ENCODE data around the gene RNF148. TPM values are rescaled to one million over a fixed set of nuclear protein-coding genes. Genes with fewer than 3 reads are reported as not detected.
A peak's percentile ranks its signal among the peaks of the same experiment; 100 is the strongest.
"Not testable (repeated sequence)": the region's sequence is repeated elsewhere in the genome, so short reads cannot be mapped to it uniquely, and the experiment has no call there.

RNF148 gene
- total RNA-seq, 1 donor from 2014 or later = 0.39 TPM

GRCh38 chr7:122682815-122683550 lies 19.7 kb downstream of the RNF148 start:
- Mint-ChIP-seq H3K9me3 (peaks cover 6% of the 10 kb centered on the region), H3K27me3 (no peaks in the 10 kb centered on the region), H3K36me3 (no peaks in the 10 kb centered on the region), H3K27ac (no peak overlapping the region), H3K4me3 (no peak overlapping the region), H3K4me1 (ENCODE audit: unreplicated experiment) (peaks cover 11% of the 10 kb centered on the region)
- TF ChIP-seq CTCF (conservative IDR thresholded peaks at IDR 0.05) = no peak
- no peak for DNase-seq (ENCODE audit: extremely low spot score, unreplicated experiment)

GRCh38 chr7:122681186-122681585 lies 21.5 kb downstream of the RNF148 start:
- DNase-seq (ENCODE audit: extremely low spot score, unreplicated experiment); H3K4me3 Mint-ChIP-seq; H3K36me3 Mint-ChIP-seq; H3K27me3 Mint-ChIP-seq; H3K9me3 Mint-ChIP-seq; H3K27ac Mint-ChIP-seq: not testable (repeated sequence)
- H3K4me1 Mint-ChIP-seq (ENCODE audit: unreplicated experiment) = peaks cover 11% of the 10 kb centered on the region

GRCh38 chr7:122679813-122680212 lies 22.9 kb downstream of the RNF148 start:
- Mint-ChIP-seq H3K27me3 (no peaks in the 10 kb centered on the region), H3K9me3 (peaks cover 6% of the 10 kb centered on the region), H3K27ac (peak overlapping the region; percentile 90), H3K4me1 (ENCODE audit: unreplicated experiment) (peaks cover 11% of the 10 kb centered on the region), H3K4me3 (peak overlapping the region; percentile 21), H3K36me3 (no peaks in the 10 kb centered on the region)
- no peak for DNase-seq (ENCODE audit: extremely low spot score, unreplicated experiment)
- TF ChIP-seq CTCF (conservative IDR thresholded peaks at IDR 0.05) = no peak

- H3K36me3 Mint-ChIP-seq; H3K27me3 Mint-ChIP-seq; H3K9me3 Mint-ChIP-seq; DNase-seq (ENCODE audit: extremely low spot score, unreplicated experiment): not testable (repeated sequence)
- Mint-ChIP-seq H3K27ac (peak overlapping the region; percentile 90), H3K4me1 (ENCODE audit: unreplicated experiment) (peaks cover 14% of the 10 kb centered on the region), H3K4me3 (peak overlapping the region; percentile 21)
Observed at GRCh38 chr7:122679269-122679709, 23.4 kb downstream of the RNF148 start.

- H3K9me3 Mint-ChIP-seq = peaks cover 6% of the 10 kb centered on the region
Observed at GRCh38 chr7:122677149-122677548, 25.6 kb downstream of the RNF148 start.

GRCh38 chr7:122676466-122676865 lies 26.3 kb downstream of the RNF148 start:
- Mint-ChIP-seq H3K27ac (no peak overlapping the region), H3K4me3 (no peak overlapping the region), H3K36me3 (no peaks in the 10 kb centered on the region), H3K9me3 (peaks cover 6% of the 10 kb centered on the region), H3K4me1 (ENCODE audit: unreplicated experiment) (peaks cover 14% of the 10 kb centered on the region), H3K27me3 (no peaks in the 10 kb centered on the region)
- DNase-seq (ENCODE audit: extremely low spot score, unreplicated experiment) = no peak
- no peak for TF ChIP-seq CTCF (conservative IDR thresholded peaks at IDR 0.05)

More at GRCh38 chr7:122677149-122677548, 25.6 kb downstream of the RNF148 start:
- no peaks in the 10 kb centered on the region for H3K27me3 Mint-ChIP-seq
- H3K4me1 Mint-ChIP-seq (ENCODE audit: unreplicated experiment) = peaks cover 14% of the 10 kb centered on the region
- no peak for DNase-seq (ENCODE audit: extremely low spot score, unreplicated experiment)
- no peak for TF ChIP-seq CTCF (conservative IDR thresholded peaks at IDR 0.05)
- H3K36me3 Mint-ChIP-seq = no peaks in the 10 kb centered on the region
- no peak overlapping the region for H3K27ac Mint-ChIP-seq
- H3K4me3 Mint-ChIP-seq = no peak overlapping the region
